Measurements from ENCODE around the gene GBP7. TPM values are rescaled to one million over a fixed set of nuclear protein-coding genes. Genes with fewer than 3 reads are reported as not detected.

GBP7 gene
- total and polyA plus RNA-seq, 10 of the 15 experiments (the other 5 are each of a cell fraction or from before 2014, with no cell fraction given) = not detected

DNA sequence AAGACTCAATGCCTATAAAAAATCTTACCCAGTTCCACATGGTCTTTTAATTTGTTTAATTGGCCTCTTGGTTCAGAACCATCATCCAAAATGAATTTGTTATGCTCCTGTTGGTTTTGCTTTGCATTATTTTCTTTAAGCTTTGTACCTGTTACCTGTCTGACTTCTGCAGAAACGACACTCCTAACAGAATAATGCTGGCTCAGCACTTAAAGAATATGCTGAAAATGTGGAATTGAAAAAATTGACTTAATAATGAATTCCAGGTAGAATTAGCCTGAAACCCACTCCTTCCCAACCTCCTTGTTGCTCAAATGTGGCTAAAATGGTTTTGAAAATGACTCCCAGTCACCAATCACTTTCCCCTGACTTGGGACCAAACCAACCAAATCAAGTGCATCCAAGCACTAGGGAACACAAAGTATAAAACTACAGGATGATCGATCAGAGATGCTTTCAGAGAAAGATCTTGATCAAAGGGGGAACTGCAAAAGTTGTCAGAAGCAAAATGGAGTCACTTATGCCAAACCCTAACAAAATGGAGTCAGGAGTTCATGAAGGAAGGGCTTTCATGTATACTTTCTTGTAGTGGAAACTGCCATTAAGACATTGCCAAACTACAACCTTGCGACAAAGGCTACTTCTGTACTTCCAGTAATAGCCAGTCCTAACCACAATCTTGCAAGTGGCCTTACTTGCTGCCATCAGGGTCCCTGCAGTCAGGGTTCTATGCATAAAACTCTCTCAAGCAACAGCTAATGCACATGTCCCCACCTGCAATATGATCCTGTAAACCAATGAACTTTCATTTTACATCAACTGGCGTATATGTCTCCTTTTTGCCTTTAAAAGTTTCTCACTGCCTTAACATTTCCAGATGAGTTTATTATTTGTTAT is 5.4 kb downstream of the GBP7 start:
- ATAC-seq (no peak), DNase-seq (ENCODE audit: low read depth, low spot score) (no peak), FAIRE-seq (no peak)
- Histone ChIP-seq H3K27me3 (replicated peaks in 1 of 2; ENCODE audit: control insufficient read depth in 2 of 2, insufficient read depth in 2 of 2, low read length in 1 of 2) (no peaks in the 10 kb centered on the region), H3K36me3 (ENCODE audit: control insufficient read depth in 2 of 2, insufficient read depth in 2 of 2, low read length in 1 of 2) (no peaks in the 10 kb centered on the region), H4K20me1 (ENCODE audit: control insufficient read depth, insufficient read depth) (no peaks in the 10 kb centered on the region), H3K4me1 (ENCODE audit: control insufficient read depth, insufficient read depth, low read length) (no peaks in the 10 kb centered on the region), H2AFZ (ENCODE audit: control insufficient read depth, low read depth, low read length) (no peak overlapping the region), H3K9ac (ENCODE audit: control insufficient read depth, insufficient read depth, low read length) (no peak overlapping the region), H3K9me3 (replicated peaks; ENCODE audit: control insufficient read depth, insufficient read depth, low read length) (no peaks in the 10 kb centered on the region), H3K4me2 (ENCODE audit: control insufficient read depth, insufficient read depth) (no peak overlapping the region), H3K79me2 (ENCODE audit: control insufficient read depth, insufficient read depth, low read length) (no peaks in the 10 kb centered on the region), H3K4me3 (no peak overlapping the region), H3K27ac (ENCODE audit: control insufficient read depth, insufficient read depth) (no peak overlapping the region)
- in situ Hi-C loops (cut with MboI) = no loop called here
- intact Hi-C loops (cut with micrococcal nuclease; ENCODE audit: unreplicated experiment) = no loop called here
- TF ChIP-seq RUNX3 (IDR thresholded peaks at IDR 0.05; ENCODE audit: low read length) (0 out of 2 replicates have a peak, but pooled peaks have one; percentile 4), YY1 (IDR thresholded peaks at IDR 0.05; ENCODE audit: low read depth, low read length) (peak; percentile 42; the same call in 1 of the 2 replicates), CREM (IDR thresholded peaks at IDR 0.05; ENCODE audit: low read depth) (no peak)
- ChIA-PET SMC1A (ENCODE audit: uncharacterized antibody, unreplicated experiment) (interaction anchor here (1.3 kb wide), 1 partner anchor 22 kb away, joined by 3 read pairs; no protein-coding TSS in a partner anchor), RAD21 (ENCODE audit: unreplicated experiment) (no interaction called here), POLR2A (no interaction called here), CTCF (no interaction called here)
- 34% methylated on average over 4 of the region's 4 CpGs for WGBS (ENCODE audit: insufficient coverage, insufficient replicate concordance, low lambda C conversion rate, missing lambda C conversion rate)
- no TSS peak for BruUV-seq (replicated peaks)

DNA sequence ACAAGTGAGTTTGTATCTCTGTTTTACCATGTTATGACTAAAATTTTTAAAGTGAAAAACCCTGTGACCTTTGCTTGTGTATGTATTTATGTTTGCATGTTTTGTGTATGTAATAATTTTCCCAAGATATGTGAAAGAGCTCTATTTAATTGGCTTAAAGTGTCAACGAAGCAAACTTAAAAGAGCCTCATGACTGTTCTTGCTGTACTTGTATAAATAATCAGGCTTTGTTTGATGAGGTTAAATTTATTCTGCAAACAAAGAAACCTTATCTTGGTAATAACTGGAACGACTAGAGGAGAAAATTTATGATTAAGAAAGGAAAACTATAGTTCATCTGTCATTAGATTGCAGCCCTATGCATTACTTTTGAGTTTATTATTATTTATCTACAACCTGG is 6.6 kb downstream of the GBP7 start:
- H3K4me2 ChIP-seq (ENCODE audit: control insufficient read depth, insufficient read depth) = no peak overlapping the region
- H3K27me3 ChIP-seq (replicated peaks in 1 of 2; ENCODE audit: control insufficient read depth in 2 of 2, insufficient read depth in 2 of 2, low read length in 1 of 2) = no peaks in the 10 kb centered on the region
- H2AFZ ChIP-seq (ENCODE audit: control insufficient read depth, low read depth, low read length) = no peak overlapping the region
- no peaks in the 10 kb centered on the region for H3K9me3 ChIP-seq (replicated peaks; ENCODE audit: control insufficient read depth, insufficient read depth, low read length)
- FAIRE-seq (no peak), DNase-seq (ENCODE audit: low read depth, low spot score) (no peak), ATAC-seq (no peak)
- no peak overlapping the region for H3K4me3 ChIP-seq
- H4K20me1 ChIP-seq (ENCODE audit: control insufficient read depth, insufficient read depth) = no peaks in the 10 kb centered on the region
- no peak overlapping the region for H3K27ac ChIP-seq (ENCODE audit: control insufficient read depth, insufficient read depth)
- POLR2A ChIA-PET = no interaction called here
- H3K79me2 ChIP-seq (ENCODE audit: control insufficient read depth, insufficient read depth, low read length) = no peaks in the 10 kb centered on the region
- in situ Hi-C loops (cut with MboI) (no loop called here), intact Hi-C loops (cut with micrococcal nuclease; ENCODE audit: unreplicated experiment) (no loop called here)
- RAD21 ChIA-PET (ENCODE audit: unreplicated experiment) = no interaction called here
- no peaks in the 10 kb centered on the region for H3K4me1 ChIP-seq (ENCODE audit: control insufficient read depth, insufficient read depth, low read length)
- CTCF ChIA-PET = interaction anchor here (0.9 kb wide), 1 partner anchor 16 kb away, joined by 3 read pairs; no protein-coding TSS in a partner anchor
- 72% methylated on average over 2 of the region's 2 CpGs for whole genome bisulfite sequencing (ENCODE audit: insufficient coverage, insufficient replicate concordance, low lambda C conversion rate, missing lambda C conversion rate)
- no peaks in the 10 kb centered on the region for H3K36me3 ChIP-seq (ENCODE audit: control insufficient read depth in 2 of 2, insufficient read depth in 2 of 2, low read length in 1 of 2)
- SMC1A ChIA-PET (ENCODE audit: uncharacterized antibody, unreplicated experiment) = interaction anchor here (0.8 to 1.3 kb wide), 3 partner anchors 20 to 111 kb away, joined by 3 read pairs; no protein-coding TSS in a partner anchor
- H3K9ac ChIP-seq (ENCODE audit: control insufficient read depth, insufficient read depth, low read length) = no peak overlapping the region
- no TSS peak for BruUV-seq (replicated peaks)
- TF ChIP-seq, protein P1, sequence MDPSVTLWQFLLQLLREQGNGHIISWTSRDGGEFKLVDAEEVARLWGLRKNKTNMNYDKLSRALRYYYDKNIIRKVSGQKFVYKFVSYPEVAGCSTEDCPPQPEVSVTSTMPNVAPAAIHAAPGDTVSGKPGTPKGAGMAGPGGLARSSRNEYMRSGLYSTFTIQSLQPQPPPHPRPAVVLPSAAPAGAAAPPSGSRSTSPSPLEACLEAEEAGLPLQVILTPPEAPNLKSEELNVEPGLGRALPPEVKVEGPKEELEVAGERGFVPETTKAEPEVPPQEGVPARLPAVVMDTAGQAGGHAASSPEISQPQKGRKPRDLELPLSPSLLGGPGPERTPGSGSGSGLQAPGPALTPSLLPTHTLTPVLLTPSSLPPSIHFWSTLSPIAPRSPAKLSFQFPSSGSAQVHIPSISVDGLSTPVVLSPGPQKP (IDR thresholded peaks at IDR 0.05; ENCODE audit: low read depth, low read length) = no peak
- TF ChIP-seq, protein P2, sequence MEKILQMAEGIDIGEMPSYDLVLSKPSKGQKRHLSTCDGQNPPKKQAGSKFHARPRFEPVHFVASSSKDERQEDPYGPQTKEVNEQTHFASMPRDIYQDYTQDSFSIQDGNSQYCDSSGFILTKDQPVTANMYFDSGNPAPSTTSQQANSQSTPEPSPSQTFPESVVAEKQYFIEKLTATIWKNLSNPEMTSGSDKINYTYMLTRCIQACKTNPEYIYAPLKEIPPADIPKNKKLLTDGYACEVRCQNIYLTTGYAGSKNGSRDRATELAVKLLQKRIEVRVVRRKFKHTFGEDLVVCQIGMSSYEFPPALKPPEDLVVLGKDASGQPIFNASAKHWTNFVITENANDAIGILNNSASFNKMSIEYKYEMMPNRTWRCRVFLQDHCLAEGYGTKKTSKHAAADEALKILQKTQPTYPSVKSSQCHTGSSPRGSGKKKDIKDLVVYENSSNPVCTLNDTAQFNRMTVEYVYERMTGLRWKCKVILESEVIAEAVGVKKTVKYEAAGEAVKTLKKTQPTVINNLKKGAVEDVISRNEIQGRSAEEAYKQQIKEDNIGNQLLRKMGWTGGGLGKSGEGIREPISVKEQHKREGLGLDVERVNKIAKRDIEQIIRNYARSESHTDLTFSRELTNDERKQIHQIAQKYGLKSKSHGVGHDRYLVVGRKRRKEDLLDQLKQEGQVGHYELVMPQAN (conservative IDR thresholded peaks at IDR 0.05) = no peak
- TF ChIP-seq TCF7 (IDR thresholded peaks at IDR 0.05; ENCODE audit: borderline replicate concordance) (no peak), MEF2B (IDR thresholded peaks at IDR 0.05; ENCODE audit: partially characterized antibody, poor library complexity, severe bottlenecking) (no peak), ETV6 (conservative IDR thresholded peaks at IDR 0.05 in 1 of 2, IDR thresholded peaks at IDR 0.05 in 1 of 2; ENCODE audit: borderline replicate concordance in 1 of 2, low read depth in 1 of 2) (no peak)

Measured in GM12878 (cell line).